Measurements from ENCODE around the gene REC8. TPM values are rescaled to one million over a fixed set of nuclear protein-coding genes. Genes with fewer than 3 reads are reported as not detected.

The REC8 gene
- total RNA-seq, 1 donor from 2014 or later = 2.1 TPM

- peak within 1 kb of the TSS; percentile 90 to 96 (median 91) for H3K9ac ChIP-seq (ENCODE audit: low read depth in 1 of 3, low read length in 3 of 3)
- H3K4me1 ChIP-seq (ENCODE audit: control insufficient read depth in 3 of 3, insufficient read depth in 3 of 3, low read length in 3 of 3) = peaks cover 31 to 52% (median 31%) of the 10 kb centered on the region in 3 donors
- H3K36me3 ChIP-seq (ENCODE audit: control insufficient read depth in 3 of 3, insufficient read depth in 3 of 3, low read length in 3 of 3) = peaks cover 33 to 48% (median 36%) of the 10 kb centered on the region in 3 donors
- H3K9me3 ChIP-seq (ENCODE audit: control insufficient read depth in 3 of 3, low read length in 3 of 3) = no peaks in the 10 kb centered on the region
- peak within 1 kb of the TSS; percentile 90 to 97 (median 94) for H3K4me3 ChIP-seq (ENCODE audit: low read length in 3 of 3)
- H3K27me3 ChIP-seq (ENCODE audit: control insufficient read depth in 3 of 3, insufficient read depth in 3 of 3, low read length in 3 of 3) = no peaks in the 10 kb centered on the region
- peak within 1 kb of the TSS; percentile 90 for H3K27ac ChIP-seq (ENCODE audit: low read depth, low read length)
Measured at GRCh38 chr14:24146978-24147760, 24.7 kb upstream of the REC8 start, which contains the start of gene RNF31. TSS of gene RNF31 (plus strand) at chr14:24147498. CDS start at chr14:24147699, 201 bp downstream.

GRCh38 chr14:24147761-24148428, 24.0 kb upstream of the REC8 start:
- Histone ChIP-seq H3K4me3 (ENCODE audit: low read length in 3 of 3) (peak overlapping the region; percentile 90 to 97 (median 94)), H3K9me3 (ENCODE audit: control insufficient read depth in 3 of 3, low read length in 3 of 3) (no peaks in the 10 kb centered on the region), H3K9ac (ENCODE audit: low read depth in 1 of 3, low read length in 3 of 3) (peak overlapping the region; percentile 90 to 96 (median 91)), H3K27ac (ENCODE audit: low read depth, low read length) (peak overlapping the region; percentile 80), H3K27me3 (ENCODE audit: control insufficient read depth in 3 of 3, insufficient read depth in 3 of 3, low read length in 3 of 3) (no peaks in the 10 kb centered on the region), H3K4me1 (ENCODE audit: control insufficient read depth in 3 of 3, insufficient read depth in 3 of 3, low read length in 3 of 3) (peaks cover 30 to 50% (median 31%) of the 10 kb centered on the region in 3 donors), H3K36me3 (ENCODE audit: control insufficient read depth in 3 of 3, insufficient read depth in 3 of 3, low read length in 3 of 3) (peaks cover 37 to 52% (median 39%) of the 10 kb centered on the region in 3 donors)

DNA sequence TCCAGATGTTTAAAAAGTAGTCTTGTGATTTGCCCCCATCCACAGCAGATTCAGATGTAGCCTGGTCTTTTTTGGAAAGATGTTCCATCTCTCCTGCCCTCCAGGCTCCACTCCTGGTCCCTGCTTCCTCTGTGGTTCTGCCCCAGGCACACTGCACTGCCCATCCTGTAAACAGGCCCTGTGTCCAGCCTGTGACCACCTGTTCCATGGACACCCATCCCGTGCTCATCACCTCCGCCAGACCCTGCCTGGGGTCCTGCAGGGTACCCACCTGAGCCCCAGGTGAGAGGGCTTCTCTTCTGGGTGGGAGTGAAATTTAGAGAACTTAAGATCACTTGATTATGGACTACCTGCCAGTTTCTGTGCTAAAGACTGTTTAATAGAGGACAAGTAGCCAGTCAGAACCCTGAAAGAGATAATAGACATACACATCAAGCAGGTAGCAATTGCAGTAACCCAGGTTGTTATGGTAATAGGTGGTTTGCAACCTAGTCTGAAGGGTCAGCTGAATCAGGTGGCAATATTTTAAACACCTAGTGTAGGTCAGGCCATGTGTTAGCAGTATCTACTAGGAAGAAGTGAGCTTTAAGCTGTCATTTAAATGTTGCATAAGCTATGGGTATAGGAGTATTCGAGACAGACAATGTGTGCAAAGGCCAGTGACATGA, 22.4 kb upstream of the REC8 start:
- Histone ChIP-seq H3K9me3 (ENCODE audit: control insufficient read depth in 3 of 3, low read length in 3 of 3) (no peaks in the 10 kb centered on the region), H3K4me1 (ENCODE audit: control insufficient read depth in 3 of 3, insufficient read depth in 3 of 3, low read length in 3 of 3) (peaks cover 25 to 38% (median 30%) of the 10 kb centered on the region in 3 donors), H3K4me3 (ENCODE audit: low read length in 3 of 3) (no peak overlapping the region), H3K27me3 (ENCODE audit: control insufficient read depth in 3 of 3, insufficient read depth in 3 of 3, low read length in 3 of 3) (no peaks in the 10 kb centered on the region), H3K36me3 (ENCODE audit: control insufficient read depth in 3 of 3, insufficient read depth in 3 of 3, low read length in 3 of 3) (peaks cover 33 to 51% (median 35%) of the 10 kb centered on the region in 3 donors), H3K9ac (ENCODE audit: low read depth in 1 of 3, low read length in 3 of 3) (no peak overlapping the region), H3K27ac (ENCODE audit: low read depth, low read length) (no peak overlapping the region)

DNA sequence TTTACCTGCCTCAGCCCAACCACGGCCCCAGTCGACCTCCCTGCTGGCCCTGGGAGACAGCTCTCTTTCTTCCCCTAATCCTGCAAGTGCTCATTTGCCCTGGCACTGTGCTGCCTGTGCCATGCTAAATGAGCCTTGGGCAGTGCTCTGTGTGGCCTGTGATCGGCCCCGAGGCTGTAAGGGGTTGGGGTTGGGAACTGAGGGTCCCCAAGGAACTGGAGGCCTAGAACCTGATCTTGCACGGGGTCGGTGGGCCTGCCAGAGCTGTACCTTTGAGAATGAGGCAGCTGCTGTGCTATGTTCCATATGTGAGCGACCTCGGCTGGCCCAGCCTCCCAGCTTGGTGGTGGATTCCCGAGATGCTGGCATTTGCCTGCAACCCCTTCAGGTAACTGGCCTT, 21.8 kb upstream of the REC8 start:
- H3K9me3 ChIP-seq (ENCODE audit: control insufficient read depth in 3 of 3, low read length in 3 of 3) = no peaks in the 10 kb centered on the region
- no peaks in the 10 kb centered on the region for H3K27me3 ChIP-seq (ENCODE audit: control insufficient read depth in 3 of 3, insufficient read depth in 3 of 3, low read length in 3 of 3)
- H3K4me1 ChIP-seq (ENCODE audit: control insufficient read depth in 3 of 3, insufficient read depth in 3 of 3, low read length in 3 of 3) = peaks cover 24 to 35% (median 30%) of the 10 kb centered on the region in 3 donors
- no peak overlapping the region for H3K27ac ChIP-seq (ENCODE audit: low read depth, low read length)
- no peak overlapping the region for H3K4me3 ChIP-seq (ENCODE audit: low read length in 3 of 3)
- peaks cover 38 to 53% (median 39%) of the 10 kb centered on the region in 3 donors for H3K36me3 ChIP-seq (ENCODE audit: control insufficient read depth in 3 of 3, insufficient read depth in 3 of 3, low read length in 3 of 3)
- H3K9ac ChIP-seq (ENCODE audit: low read depth in 1 of 3, low read length in 3 of 3) = peak overlapping the region in 1 of 3 donors; percentile 8

DNA sequence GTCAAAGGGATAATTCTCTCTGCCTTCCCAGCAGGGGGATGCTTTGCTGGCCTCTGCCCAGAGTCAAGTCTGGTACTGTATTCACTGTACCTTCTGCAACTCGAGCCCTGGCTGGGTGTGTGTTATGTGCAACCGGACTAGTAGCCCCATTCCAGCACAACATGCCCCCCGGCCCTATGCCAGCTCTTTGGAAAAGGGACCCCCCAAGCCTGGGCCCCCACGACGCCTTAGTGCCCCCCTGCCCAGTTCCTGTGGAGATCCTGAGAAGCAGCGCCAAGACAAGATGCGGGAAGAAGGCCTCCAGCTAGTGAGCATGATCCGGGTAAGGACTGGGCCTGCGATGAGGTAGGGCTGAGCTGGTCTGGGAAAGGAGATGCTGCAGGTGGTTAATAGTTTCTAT, 21.3 kb upstream of the REC8 start:
- H3K36me3 ChIP-seq (ENCODE audit: control insufficient read depth in 3 of 3, insufficient read depth in 3 of 3, low read length in 3 of 3) = peaks cover 41 to 58% (median 44%) of the 10 kb centered on the region in 3 donors
- no peak overlapping the region for H3K27ac ChIP-seq (ENCODE audit: low read depth, low read length)
- no peaks in the 10 kb centered on the region for H3K9me3 ChIP-seq (ENCODE audit: control insufficient read depth in 3 of 3, low read length in 3 of 3)
- H3K4me1 ChIP-seq (ENCODE audit: control insufficient read depth in 3 of 3, insufficient read depth in 3 of 3, low read length in 3 of 3) = peaks cover 19 to 33% (median 25%) of the 10 kb centered on the region in 3 donors
- H3K4me3 ChIP-seq (ENCODE audit: low read length in 3 of 3) = no peak overlapping the region
- no peak overlapping the region for H3K9ac ChIP-seq (ENCODE audit: low read depth in 1 of 3, low read length in 3 of 3)
- H3K27me3 ChIP-seq (ENCODE audit: control insufficient read depth in 3 of 3, insufficient read depth in 3 of 3, low read length in 3 of 3) = no peaks in the 10 kb centered on the region

DNA sequence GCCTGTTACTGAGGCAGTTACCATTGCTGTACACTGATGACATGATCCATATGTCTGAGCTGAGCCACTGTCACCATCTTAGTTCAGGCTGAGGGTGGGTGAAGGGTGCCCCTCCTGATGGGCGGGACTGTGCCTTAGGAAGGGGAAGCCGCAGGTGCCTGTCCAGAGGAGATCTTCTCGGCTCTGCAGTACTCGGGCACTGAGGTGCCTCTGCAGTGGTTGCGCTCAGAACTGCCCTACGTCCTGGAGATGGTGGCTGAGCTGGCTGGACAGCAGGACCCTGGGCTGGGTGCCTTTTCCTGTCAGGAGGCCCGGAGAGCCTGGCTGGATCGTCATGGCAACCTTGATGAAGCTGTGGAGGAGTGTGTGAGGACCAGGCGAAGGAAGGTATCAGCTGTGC, 20.9 kb upstream of the REC8 start:
- no peak overlapping the region for H3K4me3 ChIP-seq (ENCODE audit: low read length in 3 of 3)
- peak overlapping the region in 1 of 3 donors; percentile 43 for H3K9ac ChIP-seq (ENCODE audit: low read depth in 1 of 3, low read length in 3 of 3)
- no peaks in the 10 kb centered on the region for H3K27me3 ChIP-seq (ENCODE audit: control insufficient read depth in 3 of 3, insufficient read depth in 3 of 3, low read length in 3 of 3)
- H3K36me3 ChIP-seq (ENCODE audit: control insufficient read depth in 3 of 3, insufficient read depth in 3 of 3, low read length in 3 of 3) = peaks cover 44 to 62% (median 48%) of the 10 kb centered on the region in 3 donors
- H3K27ac ChIP-seq (ENCODE audit: low read depth, low read length) = no peak overlapping the region
- peaks cover 15 to 28% (median 21%) of the 10 kb centered on the region in 3 donors for H3K4me1 ChIP-seq (ENCODE audit: control insufficient read depth in 3 of 3, insufficient read depth in 3 of 3, low read length in 3 of 3)
- H3K9me3 ChIP-seq (ENCODE audit: control insufficient read depth in 3 of 3, low read length in 3 of 3) = no peaks in the 10 kb centered on the region

DNA sequence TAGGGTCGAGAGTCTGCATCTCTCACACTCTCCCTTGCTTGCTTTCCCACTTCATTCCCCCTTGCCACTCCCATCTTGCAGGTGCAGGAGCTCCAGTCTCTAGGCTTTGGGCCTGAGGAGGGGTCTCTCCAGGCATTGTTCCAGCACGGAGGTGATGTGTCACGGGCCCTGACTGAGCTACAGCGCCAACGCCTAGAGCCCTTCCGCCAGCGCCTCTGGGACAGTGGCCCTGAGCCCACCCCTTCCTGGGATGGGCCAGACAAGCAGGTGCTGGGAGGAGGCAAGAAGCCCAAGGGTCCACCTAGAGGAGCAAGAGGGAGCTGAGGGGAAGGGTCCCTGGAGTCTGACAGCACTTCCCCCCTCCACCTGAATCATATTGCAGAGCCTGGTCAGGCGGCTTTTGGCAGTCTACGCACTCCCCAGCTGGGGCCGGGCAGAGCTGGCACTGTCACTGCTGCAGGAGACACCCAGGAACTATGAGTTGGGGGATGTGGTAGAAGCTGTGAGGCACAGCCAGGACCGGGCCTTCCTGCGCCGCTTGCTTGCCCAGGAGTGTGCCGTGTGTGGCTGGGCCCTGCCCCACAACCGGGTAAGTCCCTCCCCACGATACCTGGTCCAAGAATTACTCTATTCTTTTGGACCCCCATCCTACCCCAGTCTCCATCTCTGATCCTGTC, 20.3 kb upstream of the REC8 start:
- H3K9me3 ChIP-seq (ENCODE audit: control insufficient read depth in 3 of 3, low read length in 3 of 3) = no peaks in the 10 kb centered on the region
- H3K36me3 ChIP-seq (ENCODE audit: control insufficient read depth in 3 of 3, insufficient read depth in 3 of 3, low read length in 3 of 3) = peaks cover 48 to 66% (median 52%) of the 10 kb centered on the region in 3 donors
- H3K4me1 ChIP-seq (ENCODE audit: control insufficient read depth in 3 of 3, insufficient read depth in 3 of 3, low read length in 3 of 3) = peaks cover 11 to 25% (median 17%) of the 10 kb centered on the region in 3 donors
- peak overlapping the region in 1 of 3 donors; percentile 43 for H3K9ac ChIP-seq (ENCODE audit: low read depth in 1 of 3, low read length in 3 of 3)
- H3K27ac ChIP-seq (ENCODE audit: low read depth, low read length) = no peak overlapping the region
- H3K4me3 ChIP-seq (ENCODE audit: low read length in 3 of 3) = no peak overlapping the region
- H3K27me3 ChIP-seq (ENCODE audit: control insufficient read depth in 3 of 3, insufficient read depth in 3 of 3, low read length in 3 of 3) = no peaks in the 10 kb centered on the region

DNA sequence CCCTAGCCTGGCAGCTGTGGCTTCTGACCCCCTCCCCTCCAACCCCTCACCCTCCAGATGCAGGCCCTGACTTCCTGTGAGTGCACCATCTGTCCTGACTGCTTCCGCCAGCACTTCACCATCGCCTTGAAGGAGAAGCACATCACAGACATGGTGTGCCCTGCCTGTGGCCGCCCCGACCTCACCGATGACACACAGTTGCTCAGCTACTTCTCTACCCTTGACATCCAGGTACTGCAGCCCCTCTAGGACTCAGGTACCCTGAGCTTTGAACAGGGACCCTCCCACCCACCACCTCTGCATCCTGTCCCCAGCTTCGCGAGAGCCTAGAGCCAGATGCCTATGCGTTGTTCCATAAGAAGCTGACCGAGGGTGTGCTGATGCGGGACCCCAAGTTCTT, 16.8 kb upstream of the REC8 start:
- Histone ChIP-seq H3K4me1 (ENCODE audit: control insufficient read depth in 3 of 3, insufficient read depth in 3 of 3, low read length in 3 of 3) (peaks cover 0 to 5% (median 0%) of the 10 kb centered on the region in 3 donors), H3K9me3 (ENCODE audit: control insufficient read depth in 3 of 3, low read length in 3 of 3) (no peaks in the 10 kb centered on the region), H3K9ac (ENCODE audit: low read depth in 1 of 3, low read length in 3 of 3) (peak overlapping the region in 1 of 3 donors; percentile 11), H3K4me3 (ENCODE audit: low read length in 3 of 3) (no peak overlapping the region), H3K27me3 (ENCODE audit: control insufficient read depth in 3 of 3, insufficient read depth in 3 of 3, low read length in 3 of 3) (no peaks in the 10 kb centered on the region), H3K36me3 (ENCODE audit: control insufficient read depth in 3 of 3, insufficient read depth in 3 of 3, low read length in 3 of 3) (peaks cover 62 to 72% (median 69%) of the 10 kb centered on the region in 3 donors), H3K27ac (ENCODE audit: low read depth, low read length) (no peak overlapping the region)

DNA sequence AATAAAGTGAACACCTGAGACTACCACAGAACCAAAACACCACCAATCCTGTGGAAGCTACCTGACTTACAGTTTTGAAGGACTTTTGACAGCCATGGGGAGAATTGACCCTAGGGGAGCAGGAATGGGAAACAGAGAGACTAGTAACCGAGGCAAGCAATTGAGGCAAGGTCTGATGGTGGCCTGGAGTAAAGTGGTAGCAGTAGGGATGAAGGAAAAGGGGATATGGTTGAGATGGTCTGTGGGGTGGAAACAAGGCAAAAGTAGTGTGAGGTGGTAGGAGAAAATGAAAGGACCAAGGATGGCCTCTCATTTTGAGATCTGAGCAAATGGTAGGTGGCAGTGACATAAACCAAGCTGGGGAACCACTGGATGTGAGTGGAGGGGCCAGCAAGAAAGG, 15.0 kb upstream of the REC8 start:
- H3K4me1 ChIP-seq (ENCODE audit: control insufficient read depth in 3 of 3, insufficient read depth in 3 of 3, low read length in 3 of 3) = peaks cover 12 to 20% (median 13%) of the 10 kb centered on the region in 3 donors
- H3K9me3 ChIP-seq (ENCODE audit: control insufficient read depth in 3 of 3, low read length in 3 of 3) = no peaks in the 10 kb centered on the region
- H3K27me3 ChIP-seq (ENCODE audit: control insufficient read depth in 3 of 3, insufficient read depth in 3 of 3, low read length in 3 of 3) = no peaks in the 10 kb centered on the region
- no peak overlapping the region for H3K27ac ChIP-seq (ENCODE audit: low read depth, low read length)
- peak overlapping the region in 1 of 3 donors; percentile 27 for H3K9ac ChIP-seq (ENCODE audit: low read depth in 1 of 3, low read length in 3 of 3)
- H3K36me3 ChIP-seq (ENCODE audit: control insufficient read depth in 3 of 3, insufficient read depth in 3 of 3, low read length in 3 of 3) = peaks cover 53 to 61% (median 57%) of the 10 kb centered on the region in 3 donors
- H3K4me3 ChIP-seq (ENCODE audit: low read length in 3 of 3) = no peak overlapping the region

All from skeletal muscle tissue (tissue), 4 donors.